Uterus (tissue), 2 donors: ENCODE measurements around the gene ACSS1.

ENCODE experiments used
- POLR2A ChIP-seq, 2 donors: fragments of 450-650 bp; IDR thresholded peaks; one replicate each; pipeline ENCODE4 v1.6.1; 2016; ENCODE audit warnings: antibody characterized with exemption in 2 of 2, mild to moderate bottlenecking in 1 of 2, moderate library complexity in 1 of 2
- TF ChIP-seq, protein P1 (sequence below), 4 experiments: fragments of 200-600 bp in 2 of 4; fragments of 450-650 bp in 2 of 4; sonication (generic) in 2 of 4; IDR thresholded peaks; one replicate each; pipeline ENCODE4 v1.5.1; 2016 to 2019; ENCODE audit warnings: antibody characterized with exemption in 4 of 4, mild to moderate bottlenecking in 2 of 4, moderate library complexity in 1 of 4

DNA sequence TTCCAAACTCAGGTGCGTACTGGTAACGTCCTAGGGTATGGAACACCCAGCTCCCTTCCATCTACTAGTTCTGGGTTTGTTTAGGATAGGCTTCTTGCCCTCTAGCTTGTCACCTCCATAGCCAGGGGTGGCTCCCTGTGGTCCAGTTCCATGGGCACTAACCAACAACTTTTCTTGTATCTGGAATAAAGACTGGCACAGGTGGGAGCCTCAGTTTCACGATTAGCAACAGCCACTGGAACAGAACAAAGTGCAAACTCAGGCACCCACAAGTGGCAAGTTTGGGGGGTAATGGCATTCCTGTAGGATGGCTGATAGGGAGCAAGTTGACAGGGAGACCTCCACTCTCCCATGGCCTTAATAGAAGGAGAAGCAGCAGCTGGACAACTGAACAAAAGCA is 59.8 kb downstream of the ACSS1 start:
- TF ChIP-seq, protein P1, sequence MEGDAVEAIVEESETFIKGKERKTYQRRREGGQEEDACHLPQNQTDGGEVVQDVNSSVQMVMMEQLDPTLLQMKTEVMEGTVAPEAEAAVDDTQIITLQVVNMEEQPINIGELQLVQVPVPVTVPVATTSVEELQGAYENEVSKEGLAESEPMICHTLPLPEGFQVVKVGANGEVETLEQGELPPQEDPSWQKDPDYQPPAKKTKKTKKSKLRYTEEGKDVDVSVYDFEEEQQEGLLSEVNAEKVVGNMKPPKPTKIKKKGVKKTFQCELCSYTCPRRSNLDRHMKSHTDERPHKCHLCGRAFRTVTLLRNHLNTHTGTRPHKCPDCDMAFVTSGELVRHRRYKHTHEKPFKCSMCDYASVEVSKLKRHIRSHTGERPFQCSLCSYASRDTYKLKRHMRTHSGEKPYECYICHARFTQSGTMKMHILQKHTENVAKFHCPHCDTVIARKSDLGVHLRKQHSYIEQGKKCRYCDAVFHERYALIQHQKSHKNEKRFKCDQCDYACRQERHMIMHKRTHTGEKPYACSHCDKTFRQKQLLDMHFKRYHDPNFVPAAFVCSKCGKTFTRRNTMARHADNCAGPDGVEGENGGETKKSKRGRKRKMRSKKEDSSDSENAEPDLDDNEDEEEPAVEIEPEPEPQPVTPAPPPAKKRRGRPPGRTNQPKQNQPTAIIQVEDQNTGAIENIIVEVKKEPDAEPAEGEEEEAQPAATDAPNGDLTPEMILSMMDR (IDR thresholded peaks at IDR 0.05): no peak
- no peak for TF ChIP-seq POLR2A (IDR thresholded peaks at IDR 0.05)
